ENCODE results near the gene EPS8L2.

DNA sequence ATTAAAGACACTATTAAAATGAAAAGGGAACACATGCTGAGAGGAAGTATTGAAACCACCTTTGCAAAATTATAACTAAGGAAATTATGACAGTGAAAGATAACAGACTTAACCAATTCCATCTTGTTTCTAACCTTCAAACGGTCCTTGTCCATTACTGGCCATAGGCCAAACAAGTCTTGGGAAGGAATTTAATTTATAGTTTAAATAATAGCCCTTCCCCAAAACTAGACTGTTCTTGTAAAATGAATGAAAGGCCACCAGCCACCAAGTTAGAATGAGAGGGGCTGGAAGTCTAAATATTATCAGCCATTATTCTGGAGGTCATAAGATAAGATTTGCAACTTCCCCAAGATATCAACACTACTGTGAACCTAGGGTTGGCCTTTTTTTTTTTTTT is 39.4 kb downstream of the EPS8L2 start:
- TF ChIP-seq, protein P1, sequence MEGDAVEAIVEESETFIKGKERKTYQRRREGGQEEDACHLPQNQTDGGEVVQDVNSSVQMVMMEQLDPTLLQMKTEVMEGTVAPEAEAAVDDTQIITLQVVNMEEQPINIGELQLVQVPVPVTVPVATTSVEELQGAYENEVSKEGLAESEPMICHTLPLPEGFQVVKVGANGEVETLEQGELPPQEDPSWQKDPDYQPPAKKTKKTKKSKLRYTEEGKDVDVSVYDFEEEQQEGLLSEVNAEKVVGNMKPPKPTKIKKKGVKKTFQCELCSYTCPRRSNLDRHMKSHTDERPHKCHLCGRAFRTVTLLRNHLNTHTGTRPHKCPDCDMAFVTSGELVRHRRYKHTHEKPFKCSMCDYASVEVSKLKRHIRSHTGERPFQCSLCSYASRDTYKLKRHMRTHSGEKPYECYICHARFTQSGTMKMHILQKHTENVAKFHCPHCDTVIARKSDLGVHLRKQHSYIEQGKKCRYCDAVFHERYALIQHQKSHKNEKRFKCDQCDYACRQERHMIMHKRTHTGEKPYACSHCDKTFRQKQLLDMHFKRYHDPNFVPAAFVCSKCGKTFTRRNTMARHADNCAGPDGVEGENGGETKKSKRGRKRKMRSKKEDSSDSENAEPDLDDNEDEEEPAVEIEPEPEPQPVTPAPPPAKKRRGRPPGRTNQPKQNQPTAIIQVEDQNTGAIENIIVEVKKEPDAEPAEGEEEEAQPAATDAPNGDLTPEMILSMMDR (IDR thresholded peaks at IDR 0.05; ENCODE audit: poor library complexity): no peak
- TF ChIP-seq EZH2phosphoT487 (IDR thresholded peaks at IDR 0.05; ENCODE audit: low read depth, severe bottlenecking, unreplicated experiment): no peak

All from hepatocyte (in vitro differentiated cells).